ENCODE results near the gene ADGRA3. TPM values are rescaled to one million over a fixed set of nuclear protein-coding genes. Genes with fewer than 3 reads are reported as not detected.

The ADGRA3 gene
- polyA plus RNA-seq, 1 donor from 2014 or later = 40.5 TPM

DNA sequence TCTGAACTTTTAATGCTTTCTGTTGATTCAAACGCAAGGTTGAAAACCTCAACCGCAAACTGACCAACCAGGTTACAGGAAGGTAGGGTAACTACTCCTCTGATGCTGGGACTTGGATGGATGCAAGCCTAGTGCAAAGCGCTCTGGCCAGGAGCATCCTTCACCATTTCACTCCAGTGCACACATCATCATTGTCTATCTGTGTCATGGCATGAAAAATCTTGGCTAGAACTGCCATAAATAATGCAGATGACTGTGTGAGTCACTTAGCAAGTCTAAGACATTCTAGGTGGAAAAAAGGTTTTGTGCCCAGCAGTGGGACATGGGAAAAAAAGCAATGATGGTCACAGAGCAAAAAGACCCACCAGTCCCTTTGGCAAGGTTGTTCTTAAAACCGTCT is 10.9 kb downstream of the ADGRA3 start:
- H3K4me3 ChIP-seq (ENCODE audit: low read length) = no peak overlapping the region
- no peak overlapping the region for H3K9ac ChIP-seq (ENCODE audit: low read length)
- no peaks in the 10 kb centered on the region for H3K9me3 ChIP-seq (ENCODE audit: low read length)
- no peaks in the 10 kb centered on the region for H3K36me3 ChIP-seq (ENCODE audit: insufficient read depth, low read length)
- no peak overlapping the region for H3K4me2 ChIP-seq (ENCODE audit: low read length)
- H3K27ac ChIP-seq (ENCODE audit: low read length) = no peak overlapping the region
- TF ChIP-seq, protein P1, sequence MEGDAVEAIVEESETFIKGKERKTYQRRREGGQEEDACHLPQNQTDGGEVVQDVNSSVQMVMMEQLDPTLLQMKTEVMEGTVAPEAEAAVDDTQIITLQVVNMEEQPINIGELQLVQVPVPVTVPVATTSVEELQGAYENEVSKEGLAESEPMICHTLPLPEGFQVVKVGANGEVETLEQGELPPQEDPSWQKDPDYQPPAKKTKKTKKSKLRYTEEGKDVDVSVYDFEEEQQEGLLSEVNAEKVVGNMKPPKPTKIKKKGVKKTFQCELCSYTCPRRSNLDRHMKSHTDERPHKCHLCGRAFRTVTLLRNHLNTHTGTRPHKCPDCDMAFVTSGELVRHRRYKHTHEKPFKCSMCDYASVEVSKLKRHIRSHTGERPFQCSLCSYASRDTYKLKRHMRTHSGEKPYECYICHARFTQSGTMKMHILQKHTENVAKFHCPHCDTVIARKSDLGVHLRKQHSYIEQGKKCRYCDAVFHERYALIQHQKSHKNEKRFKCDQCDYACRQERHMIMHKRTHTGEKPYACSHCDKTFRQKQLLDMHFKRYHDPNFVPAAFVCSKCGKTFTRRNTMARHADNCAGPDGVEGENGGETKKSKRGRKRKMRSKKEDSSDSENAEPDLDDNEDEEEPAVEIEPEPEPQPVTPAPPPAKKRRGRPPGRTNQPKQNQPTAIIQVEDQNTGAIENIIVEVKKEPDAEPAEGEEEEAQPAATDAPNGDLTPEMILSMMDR (IDR thresholded peaks at IDR 0.05; ENCODE audit: poor library complexity, severe bottlenecking) = no peak
- TF ChIP-seq TAF1 (IDR thresholded peaks at IDR 0.05; ENCODE audit: low read depth) = no peak
- TF ChIP-seq, protein P2, sequence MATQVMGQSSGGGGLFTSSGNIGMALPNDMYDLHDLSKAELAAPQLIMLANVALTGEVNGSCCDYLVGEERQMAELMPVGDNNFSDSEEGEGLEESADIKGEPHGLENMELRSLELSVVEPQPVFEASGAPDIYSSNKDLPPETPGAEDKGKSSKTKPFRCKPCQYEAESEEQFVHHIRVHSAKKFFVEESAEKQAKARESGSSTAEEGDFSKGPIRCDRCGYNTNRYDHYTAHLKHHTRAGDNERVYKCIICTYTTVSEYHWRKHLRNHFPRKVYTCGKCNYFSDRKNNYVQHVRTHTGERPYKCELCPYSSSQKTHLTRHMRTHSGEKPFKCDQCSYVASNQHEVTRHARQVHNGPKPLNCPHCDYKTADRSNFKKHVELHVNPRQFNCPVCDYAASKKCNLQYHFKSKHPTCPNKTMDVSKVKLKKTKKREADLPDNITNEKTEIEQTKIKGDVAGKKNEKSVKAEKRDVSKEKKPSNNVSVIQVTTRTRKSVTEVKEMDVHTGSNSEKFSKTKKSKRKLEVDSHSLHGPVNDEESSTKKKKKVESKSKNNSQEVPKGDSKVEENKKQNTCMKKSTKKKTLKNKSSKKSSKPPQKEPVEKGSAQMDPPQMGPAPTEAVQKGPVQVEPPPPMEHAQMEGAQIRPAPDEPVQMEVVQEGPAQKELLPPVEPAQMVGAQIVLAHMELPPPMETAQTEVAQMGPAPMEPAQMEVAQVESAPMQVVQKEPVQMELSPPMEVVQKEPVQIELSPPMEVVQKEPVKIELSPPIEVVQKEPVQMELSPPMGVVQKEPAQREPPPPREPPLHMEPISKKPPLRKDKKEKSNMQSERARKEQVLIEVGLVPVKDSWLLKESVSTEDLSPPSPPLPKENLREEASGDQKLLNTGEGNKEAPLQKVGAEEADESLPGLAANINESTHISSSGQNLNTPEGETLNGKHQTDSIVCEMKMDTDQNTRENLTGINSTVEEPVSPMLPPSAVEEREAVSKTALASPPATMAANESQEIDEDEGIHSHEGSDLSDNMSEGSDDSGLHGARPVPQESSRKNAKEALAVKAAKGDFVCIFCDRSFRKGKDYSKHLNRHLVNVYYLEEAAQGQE (IDR thresholded peaks at IDR 0.05; ENCODE audit: borderline replicate concordance) = no peak
- no peak for TF ChIP-seq RAD21 (conservative IDR thresholded peaks at IDR 0.05)
- no peak for TF ChIP-seq EZH2 (IDR thresholded peaks at IDR 0.05; ENCODE audit: borderline replicate concordance, insufficient read depth, low read length, poor library complexity, severe bottlenecking)
- no peak for TF ChIP-seq SMC3 (conservative IDR thresholded peaks at IDR 0.05; ENCODE audit: poor library complexity)
- no peak for TF ChIP-seq MXI1 (conservative IDR thresholded peaks at IDR 0.05; ENCODE audit: poor library complexity, severe bottlenecking)
- TF ChIP-seq POLR2AphosphoS5 (IDR thresholded peaks at IDR 0.05) = no peak
- no peak for TF ChIP-seq EP300 (conservative IDR thresholded peaks at IDR 0.05; ENCODE audit: poor library complexity, severe bottlenecking)
- H3K79me2 ChIP-seq (replicated peaks; ENCODE audit: insufficient read depth, low read length) = peaks cover 48% of the 10 kb centered on the region
- no peaks in the 10 kb centered on the region for H3K9me2 ChIP-seq (ENCODE audit: insufficient read depth, low read length)
- H4K20me1 ChIP-seq (ENCODE audit: insufficient read depth) = no peaks in the 10 kb centered on the region
- no peaks in the 10 kb centered on the region for H3K27me3 ChIP-seq (ENCODE audit: insufficient read depth, low read depth, low read length)
- H2AFZ ChIP-seq (ENCODE audit: low read depth, low read length) = no peak overlapping the region
- H3F3A ChIP-seq (ENCODE audit: insufficient read depth, low read length, poor library complexity, severe bottlenecking) = no peaks in the 10 kb centered on the region

DNA sequence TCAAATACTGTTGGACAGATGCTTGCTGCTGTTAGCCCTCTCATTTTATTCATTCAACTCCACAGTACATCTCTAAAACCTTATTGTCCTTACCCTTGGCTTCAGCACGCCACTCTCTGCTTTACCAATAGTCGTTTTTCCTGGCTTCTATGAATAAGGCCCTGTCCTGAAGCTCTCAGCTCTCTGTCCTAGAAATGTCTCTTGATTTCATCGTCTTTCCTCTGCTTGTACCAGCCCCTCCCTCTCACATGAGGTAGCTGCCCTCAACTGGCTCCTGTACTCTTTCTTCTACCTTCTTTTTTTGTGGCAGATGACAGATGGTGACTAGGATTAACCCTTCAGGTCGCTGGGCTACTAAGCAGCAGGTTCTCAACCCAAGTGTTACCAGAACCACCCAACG is 11.4 kb downstream of the ADGRA3 start:
- no peak overlapping the region for H2AFZ ChIP-seq (ENCODE audit: low read depth, low read length)
- H3K9me3 ChIP-seq (ENCODE audit: low read length) = no peaks in the 10 kb centered on the region
- no peaks in the 10 kb centered on the region for H3F3A ChIP-seq (ENCODE audit: insufficient read depth, low read length, poor library complexity, severe bottlenecking)
- H3K9me2 ChIP-seq (ENCODE audit: insufficient read depth, low read length) = no peaks in the 10 kb centered on the region
- H3K4me2 ChIP-seq (ENCODE audit: low read length) = no peak overlapping the region
- H3K79me2 ChIP-seq (replicated peaks; ENCODE audit: insufficient read depth, low read length) = peaks cover 48% of the 10 kb centered on the region
- no peaks in the 10 kb centered on the region for H3K36me3 ChIP-seq (ENCODE audit: insufficient read depth, low read length)
- no peaks in the 10 kb centered on the region for H4K20me1 ChIP-seq (ENCODE audit: insufficient read depth)
- no peak overlapping the region for H3K27ac ChIP-seq (ENCODE audit: low read length)
- no peak overlapping the region for H3K4me3 ChIP-seq (ENCODE audit: low read length)
- TF ChIP-seq MXI1 (conservative IDR thresholded peaks at IDR 0.05; ENCODE audit: poor library complexity, severe bottlenecking) = no peak
- TF ChIP-seq, protein P2 (IDR thresholded peaks at IDR 0.05; ENCODE audit: borderline replicate concordance) = no peak
- TF ChIP-seq SMC3 (conservative IDR thresholded peaks at IDR 0.05; ENCODE audit: poor library complexity) = no peak
- no peak for TF ChIP-seq RAD21 (conservative IDR thresholded peaks at IDR 0.05)
- TF ChIP-seq TAF1 (IDR thresholded peaks at IDR 0.05; ENCODE audit: low read depth) = no peak
- TF ChIP-seq EP300 (conservative IDR thresholded peaks at IDR 0.05; ENCODE audit: poor library complexity, severe bottlenecking) = no peak
- TF ChIP-seq EZH2 (IDR thresholded peaks at IDR 0.05; ENCODE audit: borderline replicate concordance, insufficient read depth, low read length, poor library complexity, severe bottlenecking) = no peak
- no peak for TF ChIP-seq POLR2AphosphoS5 (IDR thresholded peaks at IDR 0.05)
- TF ChIP-seq, protein P1 (IDR thresholded peaks at IDR 0.05; ENCODE audit: poor library complexity, severe bottlenecking) = no peak
- H3K27me3 ChIP-seq (ENCODE audit: insufficient read depth, low read depth, low read length) = no peaks in the 10 kb centered on the region
- H3K9ac ChIP-seq (ENCODE audit: low read length) = no peak overlapping the region
